Cardiac atrium fibroblast (primary cell): ENCODE results near the gene PRSS8. TPM values are rescaled to one million over a fixed set of nuclear protein-coding genes. Genes with fewer than 3 reads are reported as not detected.

Experiments used
- total RNA-seq: library from RNA; depleted of rRNA; stranded (reverse); fragments of >200 nt; gene quantifications from 2 replicates; pipeline ENCODE4 v1.2.3, GENCODE V29; 2015

The PRSS8 gene
- total RNA-seq, result not detected in 2 replicates

DNA sequence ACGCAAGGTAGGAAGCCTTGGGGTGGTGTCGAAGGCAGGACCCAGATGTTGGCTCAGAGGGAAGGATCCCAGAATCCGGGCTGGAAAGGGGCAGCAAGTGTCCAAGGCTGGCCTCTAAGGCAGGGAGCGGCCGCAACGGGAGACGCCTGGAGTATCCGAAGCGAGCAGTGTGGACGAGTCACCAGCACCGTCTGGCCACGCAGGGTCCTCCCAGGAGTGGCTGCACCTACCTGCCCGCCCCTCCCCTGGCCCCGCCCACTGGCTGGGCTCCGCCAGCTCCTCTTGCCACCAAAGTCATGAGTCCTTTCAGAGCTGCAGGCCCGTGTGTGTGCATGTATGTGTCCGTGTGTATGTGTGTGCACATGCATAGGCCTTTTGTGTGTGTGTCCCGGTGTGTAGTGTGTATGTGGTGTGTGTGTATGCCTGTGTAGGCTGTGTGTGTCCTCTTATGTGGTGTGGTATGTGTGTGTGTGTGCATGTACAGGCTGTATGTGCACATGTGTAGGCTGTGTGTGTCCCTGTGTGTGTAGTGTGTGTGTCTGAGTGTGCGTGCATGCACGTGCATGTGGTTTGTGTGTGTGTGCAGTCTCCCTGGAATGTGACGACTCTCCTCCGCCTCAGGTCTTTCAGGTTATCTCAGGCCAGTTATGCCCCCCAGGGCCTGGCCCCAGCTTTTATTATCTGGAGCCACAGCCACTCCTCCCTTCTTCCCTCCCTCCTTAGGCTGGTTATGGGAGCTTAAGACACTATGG lies at the start of gene PRSS8:
Gene PRSS8, minus strand, starts transcription at position 193 of the 752 bp plus-strand sequence. CDS start 229 bp downstream, outside the sequence.

DNA sequence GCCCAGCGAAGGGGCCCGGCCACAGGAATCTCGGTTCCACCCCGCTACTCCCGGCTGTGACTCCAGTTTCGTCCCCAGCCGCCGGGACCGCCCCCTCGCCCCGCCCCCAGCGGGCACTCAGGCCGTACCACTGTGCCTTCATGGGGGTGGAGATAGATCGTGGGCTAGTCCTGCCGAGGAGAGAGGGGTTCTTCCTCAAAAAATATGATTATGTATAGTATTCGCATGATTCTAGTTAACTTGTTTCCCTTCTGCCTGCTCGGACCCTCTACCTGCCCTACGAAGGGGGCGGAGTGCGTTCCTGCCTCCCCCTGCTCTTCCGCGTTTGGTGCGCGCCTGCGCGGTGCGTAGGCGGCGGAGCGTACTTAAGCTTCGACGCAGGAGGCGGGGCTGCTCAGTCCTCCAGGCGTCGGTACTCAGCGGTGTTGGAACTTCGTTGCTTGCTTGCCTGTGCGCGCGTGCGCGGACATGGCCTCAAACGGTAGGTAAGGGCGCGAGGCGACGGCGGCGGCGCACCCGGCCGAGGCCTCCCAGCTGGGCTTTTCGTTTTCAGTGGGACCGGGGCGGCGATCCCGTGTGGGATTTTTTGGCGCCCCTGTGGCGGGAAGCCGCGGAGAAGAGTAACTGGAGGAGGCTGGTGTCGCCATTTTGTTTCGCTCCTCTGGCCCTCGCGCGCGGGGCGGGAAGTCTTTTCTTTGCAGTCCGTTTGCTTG lies 44.4 kb upstream of the PRSS8 start, which contains the start of gene FUS:
Gene FUS, plus strand, starts transcription at position 393 of the 713 bp plus-strand sequence. Its CDS starts 76 bp downstream, at position 469.

DNA sequence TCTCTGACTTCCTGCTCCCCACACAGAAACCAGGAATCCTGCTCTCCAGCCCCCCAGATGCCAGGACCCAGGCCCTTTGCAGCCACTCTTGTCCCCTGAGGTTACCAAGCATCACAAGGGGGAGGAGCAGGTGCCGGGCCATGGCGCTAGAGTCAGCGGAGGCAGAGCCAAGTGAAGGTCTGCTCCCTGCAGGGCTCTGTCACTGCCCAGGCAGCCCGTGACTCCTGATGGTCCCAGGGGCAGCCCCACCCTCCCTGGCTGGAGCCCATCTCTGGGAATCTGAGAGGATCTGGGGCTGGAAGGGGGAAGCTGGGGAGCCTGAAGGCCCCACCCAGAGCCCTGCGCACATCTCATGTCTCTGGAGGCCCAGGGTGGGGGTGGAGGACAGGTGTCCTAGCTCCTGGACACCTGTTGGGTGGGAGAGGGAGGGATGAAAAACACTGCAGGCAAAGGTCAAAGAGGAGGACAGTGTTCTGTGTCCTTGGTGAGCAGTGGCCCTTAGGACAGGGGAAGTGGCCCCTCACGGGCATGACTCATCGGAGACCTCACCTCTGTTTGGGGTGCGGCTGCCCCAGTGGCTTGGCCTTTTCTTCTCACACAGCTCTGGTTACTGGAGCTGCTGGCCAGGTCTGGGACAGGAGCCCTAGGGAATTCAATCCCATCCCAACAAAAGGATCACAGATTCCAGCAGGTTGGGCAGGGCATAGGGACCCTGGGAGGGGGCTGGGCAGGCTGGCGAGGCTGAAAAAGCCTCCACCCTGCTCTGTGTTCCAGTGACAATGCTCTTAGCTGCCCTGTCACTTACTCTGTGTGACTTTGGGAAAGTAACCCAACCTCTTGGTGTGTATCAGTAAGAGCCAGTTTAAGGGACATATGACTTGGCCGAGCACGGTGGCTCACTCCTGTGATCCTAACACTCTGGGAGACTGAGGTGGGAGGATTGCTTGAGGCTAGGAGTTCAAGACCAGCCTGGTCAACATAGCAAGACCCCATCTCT lies 14.7 kb upstream of the PRSS8 start, which contains the start of gene PRSS36:
Gene PRSS36, minus strand, starts transcription at position 173 of the 997 bp plus-strand sequence. Its CDS starts 31 bp downstream, at position 142.

DNA sequence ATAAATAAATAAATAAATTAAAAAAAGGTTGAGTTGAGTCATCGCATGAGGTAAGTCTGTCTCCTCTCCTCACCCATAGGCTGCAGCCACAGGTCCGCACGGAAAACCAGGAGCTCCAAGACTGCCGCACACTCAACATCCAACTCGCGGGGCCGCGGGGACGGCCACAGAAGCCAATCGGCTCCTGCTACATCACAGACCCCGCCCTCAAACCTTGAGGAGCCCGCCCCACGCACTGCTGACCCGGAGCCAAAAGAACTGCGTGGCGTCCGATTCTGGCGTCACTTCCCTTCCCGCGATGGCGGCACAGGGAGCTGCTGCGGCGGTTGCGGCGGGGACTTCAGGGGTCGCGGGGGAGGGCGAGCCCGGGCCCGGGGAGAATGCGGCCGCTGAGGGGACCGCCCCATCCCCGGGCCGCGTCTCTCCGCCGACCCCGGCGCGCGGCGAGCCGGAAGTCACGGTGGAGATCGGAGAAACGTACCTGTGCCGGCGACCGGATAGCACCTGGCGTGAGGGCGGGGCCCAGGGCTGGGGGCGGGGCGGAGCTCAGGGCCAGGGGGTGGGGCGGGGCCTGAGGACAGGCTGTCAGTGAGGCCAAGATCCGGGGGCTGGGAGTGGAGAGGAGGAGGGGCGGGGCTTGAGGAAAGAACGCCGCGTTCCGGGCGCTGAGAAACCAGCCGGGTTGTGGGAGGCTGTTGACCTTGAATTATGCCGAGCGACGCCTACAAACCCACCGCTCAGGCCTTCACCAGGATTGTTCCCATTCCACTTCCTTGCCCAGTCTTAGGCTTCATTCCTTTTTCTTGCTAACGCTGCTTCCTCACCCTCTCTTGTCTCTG lies 17.9 kb downstream of the PRSS8 start, which contains the start of gene KAT8:
Gene KAT8, plus strand, starts transcription at position 281 of the 839 bp plus-strand sequence. Its CDS starts 18 bp downstream, at position 299.

DNA sequence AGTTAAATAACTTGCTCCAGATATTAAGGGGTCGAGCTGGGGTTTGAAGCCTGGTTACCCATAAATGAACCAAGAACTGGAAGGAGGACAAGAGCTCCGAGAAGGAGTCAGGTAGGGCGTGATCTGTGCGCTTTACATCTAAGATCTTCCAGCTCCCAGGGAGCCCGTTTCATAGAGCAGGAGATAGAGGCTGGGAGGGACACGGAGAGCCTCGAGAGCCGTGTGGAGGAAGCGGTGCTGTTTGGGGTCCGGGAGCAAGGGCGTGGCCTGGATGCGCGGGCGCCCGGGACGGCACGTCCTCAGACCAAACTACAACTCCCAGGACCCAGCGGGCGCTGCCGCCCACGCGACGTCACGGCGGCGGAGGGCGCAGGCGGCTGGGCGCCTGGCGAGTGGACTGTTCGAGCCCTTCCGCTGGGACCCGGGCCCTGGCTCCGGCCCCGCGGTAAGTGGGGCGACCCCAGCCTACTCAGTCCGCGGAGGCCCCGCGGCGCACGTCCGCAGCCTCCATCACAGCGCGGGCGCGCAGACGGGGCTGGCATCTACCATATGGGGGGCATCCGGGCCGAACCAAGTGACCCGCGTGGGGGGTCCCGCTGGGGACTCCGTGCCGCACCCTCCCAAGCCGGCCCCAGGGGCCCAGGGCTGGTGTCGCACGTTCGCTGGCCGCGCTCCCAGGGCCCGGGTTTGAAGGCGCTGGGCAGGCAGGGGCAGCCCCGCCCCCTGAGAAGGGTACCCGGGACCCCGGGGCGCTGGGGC lies 27.3 kb downstream of the PRSS8 start, which contains the start of gene BCKDK:
Gene BCKDK, plus strand, starts transcription at position 352 of the 759 bp plus-strand sequence. CDS start 838 bp downstream, outside the sequence.

DNA sequence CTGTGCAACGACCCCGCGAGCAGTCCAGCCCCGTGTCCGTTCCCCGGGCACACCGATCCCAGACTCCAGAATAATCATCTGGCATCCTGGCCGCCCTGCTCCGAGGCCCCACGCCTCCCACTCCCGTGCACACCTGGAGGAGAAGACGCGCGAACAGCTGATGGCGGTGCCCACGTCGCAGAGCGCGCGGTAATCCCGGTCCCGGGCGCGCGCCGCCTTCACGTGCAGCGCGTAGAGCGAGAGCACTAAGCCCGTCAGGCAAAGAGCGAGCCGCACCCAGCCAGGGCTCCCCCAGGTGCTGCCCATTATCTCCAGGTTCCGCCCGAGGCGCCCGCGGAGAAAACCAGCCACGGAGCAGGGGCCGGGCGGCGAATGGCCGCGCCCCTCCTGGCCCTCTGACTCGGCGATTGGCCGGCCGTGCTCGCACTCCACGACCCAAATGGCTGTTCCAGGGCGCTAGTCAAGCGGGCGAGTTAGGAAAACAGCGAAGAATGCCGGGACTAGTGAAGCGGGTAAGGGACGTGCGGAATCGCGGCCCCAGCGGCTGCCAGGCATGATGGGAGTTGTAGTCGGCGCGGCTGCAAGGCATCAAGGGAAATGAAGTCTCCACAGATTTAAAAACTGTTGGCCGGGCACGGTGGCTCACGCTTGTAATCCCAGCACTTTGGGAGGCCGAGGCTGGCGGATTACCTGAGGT lies 41.0 kb downstream of the PRSS8 start, which contains the start of gene VKORC1:
Gene VKORC1, minus strand, starts transcription at position 374 of the 697 bp plus-strand sequence. Its CDS starts 68 bp downstream, at position 306.

DNA sequence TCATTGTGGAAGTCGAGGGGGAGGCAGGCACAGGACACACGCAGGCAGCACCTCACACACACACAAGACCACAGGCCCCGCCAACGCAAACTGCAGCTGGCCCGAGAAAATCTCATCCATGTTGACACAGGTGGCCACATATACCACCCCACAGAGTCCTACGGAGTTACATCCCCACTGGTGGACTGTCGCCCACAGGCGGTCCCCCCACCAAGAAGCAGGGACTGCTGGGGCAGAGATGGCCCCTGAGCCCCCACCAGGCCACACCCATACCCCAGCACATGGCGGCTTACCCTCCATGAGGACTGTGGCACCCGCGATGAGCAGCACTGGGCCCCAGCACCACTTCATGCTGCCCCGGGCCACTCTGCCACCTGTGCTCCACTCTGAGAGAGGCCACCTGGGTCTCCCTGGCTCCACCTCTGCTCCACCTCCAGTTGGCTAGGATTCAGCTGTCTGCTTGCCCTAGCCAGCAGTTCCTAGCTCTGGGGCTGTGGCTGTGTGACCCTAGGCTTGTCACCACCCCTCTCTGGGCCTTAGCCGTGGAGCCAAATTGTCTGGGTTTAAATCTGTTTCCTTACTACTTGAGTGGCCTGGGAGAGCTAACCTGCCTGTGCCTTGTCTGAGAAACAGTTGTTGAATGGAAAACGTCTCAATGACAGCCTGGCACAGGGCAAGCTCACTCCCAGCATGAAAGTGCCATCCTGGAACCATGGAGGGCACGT lies 46.9 kb downstream of the PRSS8 start, which contains the start of gene PRSS53:
Gene PRSS53, minus strand, starts transcription at position 485 of the 725 bp plus-strand sequence. Its CDS starts 134 bp downstream, at position 351.

Other genes starting within 250 kb of the PRSS8 start
- gene BCL7C, start 241.7 kb downstream of the PRSS8 start, total RNA-seq, result 39.0 and 40.1 TPM in 2 replicates
- gene CTF1, start 239.1 kb downstream of the PRSS8 start, total RNA-seq, result 0.54 and 0.81 TPM in 2 replicates
- 15.2 and 21.5 TPM in 2 replicates for gene FBXL19, start 212.2 kb downstream of the PRSS8 start, total RNA-seq
- 23.8 and 44.4 TPM in 2 replicates for gene ORAI3, start 186.7 kb downstream of the PRSS8 start, total RNA-seq
- 3.1 and 4.5 TPM in 2 replicates for gene SETD1A, start 178.0 kb downstream of the PRSS8 start, total RNA-seq
- gene HSD3B7, start 150.5 kb downstream of the PRSS8 start, total RNA-seq, result 6.8 and 11.6 TPM in 2 replicates
- 0.16 and 0.18 TPM in 2 replicates for gene STX1B, start 125.1 kb downstream of the PRSS8 start, total RNA-seq
- 22.9 and 25.9 TPM in 2 replicates for gene STX4, start 102.2 kb downstream of the PRSS8 start, total RNA-seq
- gene ZNF668, start 61.5 kb downstream of the PRSS8 start, total RNA-seq, result 9.2 and 15.9 TPM in 2 replicates
- gene ZNF646, start 61.3 kb downstream of the PRSS8 start, total RNA-seq, result 12.6 and 24.2 TPM in 2 replicates
- gene PRSS53, start 46.8 kb downstream of the PRSS8 start, total RNA-seq, result 2.6 and 6.1 TPM in 2 replicates
- 264 and 274 TPM in 2 replicates for gene VKORC1, start 40.9 kb downstream of the PRSS8 start, total RNA-seq
- 80.5 and 118 TPM in 2 replicates for gene BCKDK, start 27.3 kb downstream of the PRSS8 start, total RNA-seq
- 17.3 and 29.5 TPM in 2 replicates for gene KAT8, start 18.1 kb downstream of the PRSS8 start, total RNA-seq
- gene PRSS36, start 14.3 kb upstream of the PRSS8 start, total RNA-seq, result not detected in 2 replicates
- 34.0 and 54.2 TPM in 2 replicates for gene FUS, start 44.4 kb upstream of the PRSS8 start, total RNA-seq
- 43.1 and 57.0 TPM in 2 replicates for gene PYCARD, start 67.0 kb upstream of the PRSS8 start, total RNA-seq
- gene TRIM72, start 78.4 kb upstream of the PRSS8 start, total RNA-seq, result 0.54 TPM in 1 of 2 replicates, not detected in the other
- not detected in 2 replicates for gene PYDC1, start 81.4 kb upstream of the PRSS8 start, total RNA-seq
- not detected in 2 replicates for gene ITGAM, start 124.2 kb upstream of the PRSS8 start, total RNA-seq
- not detected in 2 replicates for gene ITGAX, start 219.4 kb upstream of the PRSS8 start, total RNA-seq